ENCODE results near the gene STAT6. TPM values are rescaled to one million over a fixed set of nuclear protein-coding genes. Genes with fewer than 3 reads are reported as not detected.
A peak's percentile ranks its signal among the peaks of the same experiment; 100 is the strongest.
"Not testable (repeated sequence)": the region's sequence is repeated elsewhere in the genome, so short reads cannot be mapped to it uniquely, and the experiment has no call there.

Gene STAT6
- total and polyA plus RNA-seq, 3 experiments from 2014 or later = 82.8 to 265 (median 262) TPM

GRCh38 chr12:57053146-57053545, 58.0 kb downstream of the STAT6 start:
- H3K4me3 Mint-ChIP-seq; DNase-seq; H3K27ac ChIP-seq (ENCODE audit: low read depth, low read length); H3K9me3 ChIP-seq (ENCODE audit: low read length); POLR2A ChIA-PET; H3K9me3 Mint-ChIP-seq; H3K36me3 ChIP-seq (ENCODE audit: insufficient read depth, low read length); H3K4me3 ChIP-seq (ENCODE audit: low read length); H3K27ac Mint-ChIP-seq; H3K27me3 Mint-ChIP-seq; H3K4me1 ChIP-seq (ENCODE audit: insufficient read depth, low read length); H3K27me3 ChIP-seq (ENCODE audit: insufficient read depth, low read length, poor library complexity, severe bottlenecking); H3K4me1 Mint-ChIP-seq; CTCF ChIA-PET: not testable (repeated sequence)
- peaks cover 4 to 15% (median 6%) of the 10 kb centered on the region in 3 donors for H3K36me3 Mint-ChIP-seq

GRCh38 chr12:57051011-57051410, 60.2 kb downstream of the STAT6 start:
- Mint-ChIP-seq H3K4me1 (peaks cover 21 to 26% (median 26%) of the 10 kb centered on the region in 3 donors), H3K36me3 (peaks cover 0 to 4% (median 0%) of the 10 kb centered on the region in 3 donors), H3K9me3 (no peaks in the 10 kb centered on the region), H3K4me3 (no peak overlapping the region), H3K27ac (peak overlapping the region in 2 of 8 donors; percentile 3 to 65), H3K27me3 (peaks cover 0 to 3% of the 10 kb centered on the region in 2 donors)
- Histone ChIP-seq H3K9me3 (ENCODE audit: low read length) (no peaks in the 10 kb centered on the region), H3K27me3 (ENCODE audit: insufficient read depth, low read length, poor library complexity, severe bottlenecking) (no peaks in the 10 kb centered on the region), H3K27ac (ENCODE audit: low read depth, low read length) (no peak overlapping the region), H3K4me3 (ENCODE audit: low read length) (no peak overlapping the region), H3K36me3 (ENCODE audit: insufficient read depth, low read length) (no peaks in the 10 kb centered on the region), H3K4me1 (ENCODE audit: insufficient read depth, low read length) (peaks cover 20% of the 10 kb centered on the region)
- DNase-seq = no peak
- POLR2A ChIA-PET = no interaction called here
- CTCF ChIA-PET = interaction anchor here (1.3 to 1.4 kb wide), 2 partner anchors 18 to 67 kb away, joined by 3 read pairs; no protein-coding TSS in a partner anchor

- ChIA-PET CTCF (interaction anchor here (1.0 to 1.3 kb wide), 2 partner anchors 22 to 68 kb away, joined by 3 read pairs; no protein-coding TSS in a partner anchor), POLR2A (no interaction called here)
- no peaks in the 10 kb centered on the region for H3K27me3 ChIP-seq (ENCODE audit: insufficient read depth, low read length, poor library complexity, severe bottlenecking)
- no peaks in the 10 kb centered on the region for H3K9me3 ChIP-seq (ENCODE audit: low read length)
- H3K4me1 Mint-ChIP-seq = peaks cover 24 to 29% (median 28%) of the 10 kb centered on the region in 3 donors
- H3K27ac ChIP-seq (ENCODE audit: low read depth, low read length) = no peak within 1 kb of the TSS
- H3K9me3 Mint-ChIP-seq = no peaks in the 10 kb centered on the region
- H3K4me3 ChIP-seq (ENCODE audit: low read length) = no peak within 1 kb of the TSS
- peak within 1 kb of the TSS in 4 of 8 donors; percentile 11 to 65 (median 50) for H3K27ac Mint-ChIP-seq
- peaks cover 20% of the 10 kb centered on the region for H3K4me1 ChIP-seq (ENCODE audit: insufficient read depth, low read length)
- peaks cover 0 to 4% (median 0%) of the 10 kb centered on the region in 3 donors for H3K36me3 Mint-ChIP-seq
- no peak for DNase-seq
- no peaks in the 10 kb centered on the region for H3K36me3 ChIP-seq (ENCODE audit: insufficient read depth, low read length)
- peaks cover 3 to 5% of the 10 kb centered on the region in 2 donors for H3K27me3 Mint-ChIP-seq
- no peak within 1 kb of the TSS for H3K4me3 Mint-ChIP-seq
These were observed 61.3 kb downstream of the STAT6 start, which contains the start of gene MYO1A for GRCh38 chr12:57049890-57050289. Gene MYO1A (minus strand): TSS chr12:57050129. CDS start chr12:57048323, 1,806 bp downstream.

DNA sequence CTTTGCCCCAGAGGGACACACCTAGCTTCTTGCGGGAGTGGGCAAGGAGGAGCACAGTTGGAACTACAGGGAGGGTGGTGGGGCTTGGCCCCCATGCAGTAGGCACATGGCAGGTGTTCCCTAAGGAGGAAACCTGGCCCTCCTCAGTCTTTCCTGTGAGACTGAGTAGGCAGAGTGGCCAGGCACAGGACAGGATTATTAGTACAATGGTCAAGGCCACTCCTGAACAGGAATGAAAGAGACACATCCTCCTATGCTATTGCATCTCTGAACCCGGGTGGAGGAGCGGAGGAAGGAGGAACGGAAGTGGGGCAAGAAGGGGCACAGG, 62.1 kb downstream of the STAT6 start:
- Mint-ChIP-seq H3K4me1 (peaks cover 24 to 29% (median 28%) of the 10 kb centered on the region in 3 donors), H3K9me3 (no peaks in the 10 kb centered on the region), H3K27ac (peak overlapping the region in 2 of 8 donors; percentile 11 to 48)

DNA sequence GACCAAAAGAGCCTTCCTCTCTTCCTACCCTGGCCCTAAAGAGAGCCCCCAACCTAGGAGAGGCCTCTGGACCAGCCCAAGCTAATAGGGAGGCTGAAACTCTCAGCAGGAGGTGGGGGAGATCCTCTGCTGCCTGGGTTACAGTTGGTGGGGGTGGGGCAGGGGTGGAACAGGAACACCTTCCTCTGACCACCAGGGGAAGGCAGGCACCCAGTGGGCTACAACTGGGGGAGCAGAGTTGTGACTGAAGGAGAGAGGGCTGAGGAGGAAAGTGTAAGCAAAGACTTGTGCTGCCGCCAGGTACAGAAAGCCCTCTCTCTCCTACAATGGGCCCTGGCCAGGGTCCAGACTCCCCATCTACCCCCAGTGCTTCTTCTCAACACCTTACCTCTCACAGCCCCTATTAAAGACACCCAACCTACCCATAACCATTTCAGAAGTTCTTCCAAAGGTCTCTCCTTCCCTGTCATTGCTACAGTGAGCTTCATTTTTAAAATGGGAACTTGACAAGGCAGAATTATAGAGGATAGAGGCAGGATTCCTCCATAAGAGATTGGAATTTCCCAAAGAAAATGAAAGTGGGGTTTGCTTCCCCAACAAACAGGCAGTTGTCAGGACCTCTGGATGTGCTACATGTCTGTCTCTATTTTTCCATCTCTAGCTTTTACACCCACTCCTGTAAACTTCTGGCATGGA, 62.6 kb downstream of the STAT6 start:
- Histone ChIP-seq H3K27ac (ENCODE audit: low read depth, low read length) (no peak overlapping the region), H3K27me3 (ENCODE audit: insufficient read depth, low read length, poor library complexity, severe bottlenecking) (no peaks in the 10 kb centered on the region), H3K9me3 (ENCODE audit: low read length) (no peaks in the 10 kb centered on the region), H3K36me3 (ENCODE audit: insufficient read depth, low read length) (no peaks in the 10 kb centered on the region), H3K4me1 (ENCODE audit: insufficient read depth, low read length) (peaks cover 20% of the 10 kb centered on the region), H3K4me3 (ENCODE audit: low read length) (no peak overlapping the region)
- ChIA-PET POLR2A (no interaction called here), CTCF (interaction anchor here (0.9 to 1.4 kb wide), 3 partner anchors 8 to 63 kb away, joined by 3 to 7 read pairs (median 6); partner anchors contain the start of gene STAT6)
- peaks cover 3 to 9% of the 10 kb centered on the region in 2 donors for H3K27me3 Mint-ChIP-seq
- H3K9me3 Mint-ChIP-seq = no peaks in the 10 kb centered on the region
- H3K36me3 Mint-ChIP-seq = no peaks in the 10 kb centered on the region
- H3K27ac Mint-ChIP-seq = peak overlapping the region in 3 of 8 donors; percentile 11 to 87 (median 48)
- peaks cover 24 to 29% (median 28%) of the 10 kb centered on the region in 3 donors for H3K4me1 Mint-ChIP-seq
- H3K4me3 Mint-ChIP-seq = peak overlapping the region in 1 of 7 donors; percentile 29
- no peak for DNase-seq

More for the DNA sequence above, 62.1 kb downstream of the STAT6 start:
- DNase-seq = no peak
- peaks cover 3 to 5% of the 10 kb centered on the region in 2 donors for H3K27me3 Mint-ChIP-seq
- Histone ChIP-seq H3K9me3 (ENCODE audit: low read length) (no peaks in the 10 kb centered on the region), H3K27me3 (ENCODE audit: insufficient read depth, low read length, poor library complexity, severe bottlenecking) (no peaks in the 10 kb centered on the region), H3K36me3 (ENCODE audit: insufficient read depth, low read length) (no peaks in the 10 kb centered on the region), H3K27ac (ENCODE audit: low read depth, low read length) (no peak overlapping the region), H3K4me1 (ENCODE audit: insufficient read depth, low read length) (peaks cover 20% of the 10 kb centered on the region), H3K4me3 (ENCODE audit: low read length) (no peak overlapping the region)
- ChIA-PET POLR2A (no interaction called here), CTCF (no interaction called here)
- H3K36me3 Mint-ChIP-seq = peaks cover 0 to 3% (median 0%) of the 10 kb centered on the region in 3 donors
- H3K4me3 Mint-ChIP-seq = no peak overlapping the region

DNA sequence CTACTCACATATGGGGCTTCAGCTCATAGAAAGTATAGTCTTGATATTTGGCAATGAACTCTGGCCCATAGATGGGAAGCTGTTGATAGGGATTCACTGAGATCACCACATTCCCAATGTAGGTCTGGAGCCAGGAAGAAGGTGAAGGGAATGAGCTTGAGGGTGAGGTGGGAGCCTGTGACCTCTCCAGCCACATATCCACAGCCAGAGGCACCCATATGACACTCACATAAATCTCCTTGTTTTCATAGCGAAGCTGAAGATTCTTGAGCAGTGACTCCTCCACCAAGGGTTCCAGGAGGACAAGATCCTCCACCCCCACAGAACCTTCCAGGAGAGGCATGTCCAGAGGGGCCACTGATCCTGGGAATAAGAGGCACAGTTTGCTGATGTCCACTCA, 63.2 kb downstream of the STAT6 start:
- H3K4me1 Mint-ChIP-seq = peaks cover 24 to 29% (median 28%) of the 10 kb centered on the region in 3 donors

GRCh38 chr12:57046947-57047890, 63.9 kb downstream of the STAT6 start:
- POLR2A ChIA-PET = interaction anchor here (0.5 to 0.8 kb wide), 3 partner anchors 65 to 362 kb away, joined by 3 to 7 read pairs (median 3); no protein-coding TSS in a partner anchor
- Mint-ChIP-seq H3K4me1 (peaks cover 24 to 29% (median 28%) of the 10 kb centered on the region in 3 donors), H3K9me3 (no peaks in the 10 kb centered on the region), H3K4me3 (peak overlapping the region in 6 of 7 donors; percentile 48 to 86 (median 63)), H3K36me3 (no peaks in the 10 kb centered on the region), H3K27me3 (peaks cover 3 to 18% of the 10 kb centered on the region in 2 donors), H3K27ac (peak overlapping the region in 7 of 8 donors; percentile 34 to 87 (median 76))
- Histone ChIP-seq H3K9me3 (ENCODE audit: low read length) (no peaks in the 10 kb centered on the region), H3K4me1 (ENCODE audit: insufficient read depth, low read length) (peaks cover 20% of the 10 kb centered on the region), H3K36me3 (ENCODE audit: insufficient read depth, low read length) (no peaks in the 10 kb centered on the region), H3K4me3 (ENCODE audit: low read length) (peak overlapping the region; percentile 15), H3K27me3 (ENCODE audit: insufficient read depth, low read length, poor library complexity, severe bottlenecking) (no peaks in the 10 kb centered on the region), H3K27ac (ENCODE audit: low read depth, low read length) (no peak overlapping the region)
- peak in 4 of 5 donors; percentile 6 to 55 (median 27) for DNase-seq
- CTCF ChIA-PET = interaction anchor here (0.9 to 1.4 kb wide), 4 partner anchors 10 to 65 kb away, joined by 3 to 7 read pairs (median 4); partner anchors contain the start of gene STAT6

More for the DNA sequence above, 63.2 kb downstream of the STAT6 start:
- Mint-ChIP-seq H3K4me3 (peak overlapping the region in 2 of 7 donors; percentile 62 to 64), H3K9me3 (no peaks in the 10 kb centered on the region), H3K36me3 (no peaks in the 10 kb centered on the region), H3K27me3 (peaks cover 3 to 14% of the 10 kb centered on the region in 2 donors), H3K27ac (peak overlapping the region in 4 of 8 donors; percentile 34 to 87 (median 58))
- H3K27ac ChIP-seq (ENCODE audit: low read depth, low read length) = no peak overlapping the region
- peak overlapping the region; percentile 15 for H3K4me3 ChIP-seq (ENCODE audit: low read length)
- H3K36me3 ChIP-seq (ENCODE audit: insufficient read depth, low read length) = no peaks in the 10 kb centered on the region
- no peaks in the 10 kb centered on the region for H3K27me3 ChIP-seq (ENCODE audit: insufficient read depth, low read length, poor library complexity, severe bottlenecking)
- no peaks in the 10 kb centered on the region for H3K9me3 ChIP-seq (ENCODE audit: low read length)
- POLR2A ChIA-PET = interaction anchor here (0.5 to 0.8 kb wide), 3 partner anchors 64 to 363 kb away, joined by 3 to 7 read pairs (median 3); no protein-coding TSS in a partner anchor
- CTCF ChIA-PET = interaction anchor here (0.9 to 1.4 kb wide), 3 partner anchors 9 to 64 kb away, joined by 3 to 7 read pairs (median 6); partner anchors contain the start of gene STAT6
- H3K4me1 ChIP-seq (ENCODE audit: insufficient read depth, low read length) = peaks cover 20% of the 10 kb centered on the region
- DNase-seq = no peak

Measured in CD8-positive, alpha-beta memory T cell (primary cell).